Type B pancreatic cell (in vitro differentiated cells): ENCODE measurements around the gene PKD1. TPM values are rescaled to one million over a fixed set of nuclear protein-coding genes. Genes with fewer than 3 reads are reported as not detected.

Experiments used
- DNase-seq: peaks from one replicate; pipeline ENCODE4 v3.0.0; 2021; ENCODE audit warnings: mixed read lengths; ENCODE audit not compliant: unreplicated experiment; ENCODE audit errors: extremely low spot score
- H3K27ac Mint-ChIP-seq: 2 replicates; pipeline ENCODE4 v1.8.0; 2021; ENCODE audit warnings: mild to moderate bottlenecking, mixed read lengths
- H3K27me3 Mint-ChIP-seq: 2 replicates; pipeline ENCODE4 v1.8.0; 2021; ENCODE audit warnings: mixed read lengths
- H3K36me3 Mint-ChIP-seq: 2 replicates; pipeline ENCODE4 v1.8.0; 2021; ENCODE audit warnings: mixed read lengths
- H3K4me1 Mint-ChIP-seq: one replicate; pipeline ENCODE4 v1.8.0; 2021; ENCODE audit warnings: mixed read lengths; ENCODE audit not compliant: unreplicated experiment
- H3K4me3 Mint-ChIP-seq: 2 replicates; pipeline ENCODE4 v1.8.0; 2021; ENCODE audit warnings: mild to moderate bottlenecking, mixed read lengths
- H3K9me3 Mint-ChIP-seq: 2 replicates; pipeline ENCODE4 v1.8.0; 2021; ENCODE audit warnings: mixed read lengths
- CTCF ChIP-seq: fragments of 200-600 bp; sonication (generic); conservative IDR thresholded peaks from 2 replicates; pipeline ENCODE4 v1.5.0; 2021; ENCODE audit warnings: antibody characterized with exemption, mild to moderate bottlenecking
- total RNA-seq: library from RNA; stranded (reverse); gene quantifications from 2 replicates; pipeline ENCODE4 v1.2.1, GENCODE V29; 2021; ENCODE audit warnings: low replicate concordance

Gene PKD1
- total RNA-seq, 1 donor from 2014 or later: 131 TPM

GRCh38 chr16:2077016-2077415, 58.7 kb downstream of the PKD1 start:
- TF ChIP-seq CTCF: no peak
- Mint-ChIP-seq H3K4me3 (no peak overlapping the region), H3K4me1 (no peaks in the 10 kb centered on the region), H3K27ac (no peak overlapping the region), H3K9me3 (no peaks in the 10 kb centered on the region), H3K36me3 (no peaks in the 10 kb centered on the region), H3K27me3 (no peaks in the 10 kb centered on the region)
- DNase-seq: no peak

GRCh38 chr16:2076072-2076865, 59.4 kb downstream of the PKD1 start:
- H3K4me1 Mint-ChIP-seq: no peaks in the 10 kb centered on the region
- DNase-seq: no peak
- no peak for TF ChIP-seq CTCF
- no peak overlapping the region for H3K4me3 Mint-ChIP-seq
- no peaks in the 10 kb centered on the region for H3K27me3 Mint-ChIP-seq
- no peaks in the 10 kb centered on the region for H3K36me3 Mint-ChIP-seq
- no peak overlapping the region for H3K27ac Mint-ChIP-seq
- no peaks in the 10 kb centered on the region for H3K9me3 Mint-ChIP-seq

GRCh38 chr16:2075631-2076030, 60.1 kb downstream of the PKD1 start:
- H3K9me3 Mint-ChIP-seq: no peaks in the 10 kb centered on the region

GRCh38 chr16:2074071-2074470, 61.6 kb downstream of the PKD1 start:
- Mint-ChIP-seq H3K36me3 (no peaks in the 10 kb centered on the region), H3K27me3 (no peaks in the 10 kb centered on the region), H3K27ac (no peak overlapping the region), H3K4me3 (no peak overlapping the region), H3K9me3 (no peaks in the 10 kb centered on the region), H3K4me1 (no peaks in the 10 kb centered on the region)
- no peak for DNase-seq
- no peak for TF ChIP-seq CTCF

More at GRCh38 chr16:2075631-2076030, 60.1 kb downstream of the PKD1 start:
- no peak for TF ChIP-seq CTCF
- H3K4me1 Mint-ChIP-seq: no peaks in the 10 kb centered on the region
- no peak overlapping the region for H3K4me3 Mint-ChIP-seq
- H3K27ac Mint-ChIP-seq: no peak overlapping the region
- DNase-seq: no peak
- H3K36me3 Mint-ChIP-seq: no peaks in the 10 kb centered on the region
- H3K27me3 Mint-ChIP-seq: no peaks in the 10 kb centered on the region

- Mint-ChIP-seq H3K9me3 (no peaks in the 10 kb centered on the region), H3K27ac (no peak overlapping the region), H3K4me3 (no peak overlapping the region), H3K4me1 (no peaks in the 10 kb centered on the region), H3K27me3 (no peaks in the 10 kb centered on the region), H3K36me3 (peaks cover 3% of the 10 kb centered on the region)
- DNase-seq: no peak
- TF ChIP-seq CTCF: no peak
Observed at GRCh38 chr16:2072926-2073325, 62.8 kb downstream of the PKD1 start.
